SK-N-MC (cell line): ENCODE data around the gene DNLZ.

Experiments used
- EZH2 ChIP-seq: fragments of 200-600 bp; sonication (generic); IDR thresholded peaks from one replicate; pipeline ENCODE4 v1.6.1; 2017; ENCODE audit warnings: antibody characterized with exemption
- POLR2AphosphoS5 ChIP-seq: IDR thresholded peaks from 2 replicates; pipeline ENCODE4 v1.6.1; 2012; ENCODE audit warnings: mild to moderate bottlenecking, low read depth, low read length, borderline replicate concordance

- TF ChIP-seq EZH2 = no peak
- no peak for TF ChIP-seq POLR2AphosphoS5
Observed at GRCh38 chr9:136370687-136371532, 7.4 kb upstream of the DNLZ start.
